Muscle layer of duodenum (tissue), 2 donors: ENCODE measurements around the gene NAPA.

Experiments
- H3K27ac ChIP-seq: one replicate; pipeline ENCODE4 v1.7.0; 2013; ENCODE audit warnings: mild to moderate bottlenecking, low read length
- H3K27me3 ChIP-seq: one replicate; pipeline ENCODE4 v1.7.0; 2013; ENCODE audit warnings: low read depth, mild to moderate bottlenecking, control low read depth, low read length
- H3K36me3 ChIP-seq, 2 donors: one replicate each; pipeline ENCODE4 v1.7.0; 2013; ENCODE audit warnings: low read length in 2 of 2, control low read depth in 1 of 2, mild to moderate bottlenecking in 1 of 2; ENCODE audit not compliant: insufficient read depth in 2 of 2, control insufficient read depth in 1 of 2
- H3K4me1 ChIP-seq, 2 donors: one replicate each; pipeline ENCODE4 v1.7.0; 2013; ENCODE audit warnings: low read length in 2 of 2, mild to moderate bottlenecking in 2 of 2, control low read depth in 1 of 2, moderate library complexity in 1 of 2; ENCODE audit not compliant: insufficient read depth in 2 of 2, control insufficient read depth in 1 of 2
- H3K4me3 ChIP-seq, 2 donors: one replicate each; pipeline ENCODE4 v1.7.0; 2013; ENCODE audit warnings: low read length in 2 of 2, low read depth in 1 of 2, mild to moderate bottlenecking in 1 of 2
- H3K9me3 ChIP-seq, 2 donors: one replicate each; pipeline ENCODE4 v1.7.0; 2013; ENCODE audit warnings: low read length in 2 of 2, control low read depth in 1 of 2, mild to moderate bottlenecking in 1 of 2; ENCODE audit not compliant: control insufficient read depth in 1 of 2
- donor health status: healthy.

The NAPA gene

DNA sequence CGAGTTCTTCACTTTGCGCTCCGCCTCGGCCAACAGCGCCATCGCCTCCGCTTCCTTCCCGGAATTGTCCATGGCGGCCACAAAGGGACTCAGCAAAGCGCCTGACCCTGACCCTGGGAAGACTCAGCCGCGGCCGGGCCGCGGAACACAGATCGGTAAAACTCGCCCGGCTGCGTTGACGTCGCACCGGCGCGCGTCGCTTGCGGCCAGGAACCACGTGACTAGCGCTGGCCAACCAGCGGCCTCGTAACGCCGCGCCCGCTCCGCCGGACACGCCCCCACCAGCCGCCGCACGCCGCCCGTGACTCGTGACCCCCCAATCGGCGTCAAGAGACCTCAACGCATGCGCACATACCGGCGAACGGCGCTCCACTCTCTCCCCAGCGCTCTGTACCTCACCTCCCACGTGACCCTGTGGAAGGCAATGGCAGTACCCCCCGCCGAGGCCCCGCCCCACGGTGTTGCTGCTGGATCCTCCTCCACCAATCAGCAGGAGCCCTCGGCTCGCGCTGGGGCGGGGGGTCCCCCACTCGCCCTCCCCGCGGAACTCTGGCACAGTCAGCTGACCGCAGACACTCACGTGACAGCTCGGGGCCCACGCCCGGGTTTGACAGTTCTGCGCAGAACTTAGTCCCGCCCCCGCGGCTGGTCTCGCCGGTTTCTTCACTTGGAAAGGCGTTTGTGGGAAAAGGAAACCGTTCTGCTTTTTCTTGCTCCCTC lies at the start of gene NAPA:
Gene NAPA (minus strand): TSS at position 195 of the 720 bp plus-strand sequence. CDS start 123 bp downstream, at position 72.
- Histone ChIP-seq H3K4me1 (peaks cover 35 to 43% of the 10 kb centered on the region in 2 donors), H3K27me3 (no peaks in the 10 kb centered on the region), H3K36me3 (peaks cover 3 to 6% of the 10 kb centered on the region in 2 donors), H3K4me3 (peak within 1 kb of the TSS; percentile 94 to 95), H3K9me3 (no peaks in the 10 kb centered on the region), H3K27ac (peak within 1 kb of the TSS; percentile 98)

DNA sequence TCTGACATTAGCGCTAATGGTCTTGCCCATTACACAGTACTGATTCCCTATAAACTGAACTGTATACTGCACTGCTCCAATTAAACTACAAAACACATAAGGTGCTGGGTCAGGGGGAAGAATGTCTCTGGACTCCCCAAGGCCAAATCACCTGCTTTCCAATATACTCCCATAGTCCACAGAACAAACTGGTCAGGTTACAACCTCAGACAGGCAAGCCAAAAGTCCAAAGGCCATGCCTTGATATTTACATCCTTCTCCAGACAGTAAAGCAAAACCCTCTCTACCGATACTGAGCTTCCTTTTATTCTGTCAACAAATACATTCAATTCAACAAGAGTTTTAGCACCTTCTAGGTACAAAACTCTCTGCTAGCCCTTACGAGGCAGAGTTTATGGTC lies 49.2 kb upstream of the NAPA start:
- Histone ChIP-seq H3K36me3 (no peaks in the 10 kb centered on the region), H3K27ac (no peak overlapping the region), H3K9me3 (no peaks in the 10 kb centered on the region), H3K4me1 (no peaks in the 10 kb centered on the region), H3K27me3 (no peaks in the 10 kb centered on the region), H3K4me3 (no peak overlapping the region)

DNA sequence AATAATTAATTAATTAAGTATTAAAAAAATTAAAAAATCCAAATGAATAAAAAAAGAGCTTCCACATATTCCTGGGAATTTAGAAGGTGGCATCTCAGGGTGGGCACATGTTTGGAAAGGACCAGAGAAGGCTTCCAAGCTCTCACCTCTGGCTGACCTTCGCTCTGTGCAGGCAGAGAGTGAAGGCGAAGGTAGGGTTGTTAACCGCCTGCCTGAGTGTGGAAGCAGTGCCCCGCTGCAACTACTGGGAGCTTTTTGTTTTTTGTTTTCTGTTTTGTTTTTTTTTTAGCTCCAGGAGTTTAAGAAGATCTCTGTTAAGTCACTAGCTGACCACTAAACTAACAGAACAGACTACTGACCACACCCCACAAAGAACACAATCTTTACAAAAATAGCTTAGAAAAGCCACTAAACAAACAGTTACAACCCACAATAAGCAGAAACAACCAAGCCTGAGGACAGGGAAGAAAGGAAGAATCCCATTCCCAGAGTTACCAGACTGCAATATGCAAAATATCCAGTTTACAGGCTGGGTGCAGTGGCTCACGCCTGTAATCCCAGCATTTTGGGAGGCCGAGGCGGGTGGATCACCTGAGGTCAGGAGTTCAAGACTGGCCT lies 46.7 kb upstream of the NAPA start:
- H3K9me3 ChIP-seq = no peaks in the 10 kb centered on the region
- H3K4me3 ChIP-seq = no peak overlapping the region
- H3K4me1 ChIP-seq = no peaks in the 10 kb centered on the region

DNA sequence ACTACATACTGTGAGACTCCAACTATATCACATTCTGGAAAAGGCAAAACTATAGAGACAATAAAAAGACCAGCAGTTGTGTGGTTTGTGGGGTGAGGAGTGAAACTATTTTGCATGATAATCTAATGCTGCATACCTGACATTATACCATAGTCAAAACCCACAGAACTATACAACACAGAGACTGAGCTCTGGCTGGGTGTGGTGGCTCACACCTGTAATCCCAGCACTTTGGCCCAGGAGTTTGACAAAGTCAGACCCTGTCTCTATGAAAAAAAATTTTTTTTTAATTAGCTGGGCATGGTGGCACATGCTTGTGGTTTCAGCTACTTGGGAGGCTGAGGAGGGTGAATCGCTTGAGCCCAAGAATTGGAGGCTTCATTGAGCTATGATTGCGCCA lies 46.1 kb upstream of the NAPA start:
- Histone ChIP-seq H3K36me3 (no peaks in the 10 kb centered on the region), H3K4me1 (no peaks in the 10 kb centered on the region), H3K27ac (no peak overlapping the region), H3K27me3 (no peaks in the 10 kb centered on the region), H3K9me3 (no peaks in the 10 kb centered on the region), H3K4me3 (no peak overlapping the region)

More for the DNA sequence above, 46.7 kb upstream of the NAPA start:
- no peaks in the 10 kb centered on the region for H3K36me3 ChIP-seq
- no peak overlapping the region for H3K27ac ChIP-seq
- no peaks in the 10 kb centered on the region for H3K27me3 ChIP-seq

DNA sequence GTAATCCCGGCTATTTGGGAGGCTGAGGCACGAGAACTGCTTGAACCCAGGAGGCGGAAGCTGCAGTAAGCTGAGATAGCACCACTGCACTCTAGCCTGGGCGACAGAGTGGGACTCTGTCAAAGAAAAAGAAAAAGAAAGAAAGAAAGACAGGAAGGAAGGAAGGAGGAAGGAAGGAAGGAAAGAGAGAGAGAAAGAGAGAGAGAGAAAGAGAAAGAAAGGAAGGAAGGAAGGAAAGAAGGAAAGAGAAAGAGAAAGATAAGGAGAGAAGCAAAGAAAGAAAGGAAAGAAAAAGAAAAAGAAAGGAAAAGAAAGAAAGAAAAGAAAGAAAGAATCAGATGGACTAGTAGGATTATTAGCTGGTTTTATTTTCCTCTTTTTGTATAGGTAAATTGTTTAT lies 35.3 kb upstream of the NAPA start:
- Histone ChIP-seq H3K4me3 (no peak overlapping the region), H3K9me3 (no peaks in the 10 kb centered on the region), H3K27ac (no peak overlapping the region), H3K36me3 (no peaks in the 10 kb centered on the region), H3K27me3 (no peaks in the 10 kb centered on the region), H3K4me1 (no peaks in the 10 kb centered on the region)

DNA sequence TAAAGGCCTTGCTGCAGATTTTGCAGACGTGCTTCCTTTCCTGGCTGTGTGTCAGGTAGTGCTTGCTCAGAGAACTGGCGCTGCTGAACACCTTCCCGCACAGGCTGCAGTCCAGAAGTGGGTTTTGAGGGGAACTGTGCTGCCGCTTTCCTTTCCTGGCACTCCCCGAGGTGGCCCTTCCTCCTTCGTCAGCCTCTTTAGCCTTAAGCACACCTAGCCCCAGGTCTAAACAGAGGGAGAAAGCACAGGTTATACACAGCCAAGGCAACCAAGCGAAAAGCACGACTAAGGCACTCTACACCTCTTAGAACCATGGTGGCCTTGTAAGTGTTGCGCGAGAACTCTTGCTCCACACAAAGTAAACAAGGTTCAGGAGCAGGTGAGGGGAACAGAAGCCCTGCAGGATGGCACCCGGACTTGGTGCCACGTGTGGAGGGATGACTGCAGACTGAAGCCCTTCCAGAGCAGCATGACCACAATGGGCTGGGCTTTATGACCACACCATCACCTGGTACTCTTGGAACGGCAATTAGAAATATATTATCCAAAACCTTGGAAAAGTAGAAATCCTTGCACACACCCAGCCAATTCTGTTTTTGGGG lies 34.5 kb upstream of the NAPA start:
- Histone ChIP-seq H3K4me3 (no peak overlapping the region), H3K27ac (no peak overlapping the region), H3K27me3 (peaks cover under 1% of the 10 kb centered on the region), H3K9me3 (no peaks in the 10 kb centered on the region), H3K4me1 (no peaks in the 10 kb centered on the region), H3K36me3 (no peaks in the 10 kb centered on the region)

DNA sequence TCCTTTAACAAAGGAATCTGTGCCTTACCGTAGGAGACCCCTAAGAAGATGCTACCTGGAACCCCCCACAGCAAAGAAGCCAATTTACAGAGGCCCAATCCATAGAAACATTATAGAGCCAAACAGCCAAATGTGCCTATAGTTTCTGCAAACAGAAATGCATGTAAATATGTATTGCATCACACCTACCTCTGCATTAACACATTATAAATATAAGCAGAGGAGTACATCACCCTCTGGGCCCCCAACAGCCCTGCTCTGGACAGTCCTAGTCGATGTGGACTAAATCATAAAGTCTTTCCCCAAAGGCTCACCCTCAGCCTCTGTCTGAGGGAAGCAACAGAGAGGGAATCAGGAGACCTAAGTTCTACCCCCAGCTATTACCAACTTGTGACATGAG lies 32.3 kb upstream of the NAPA start:
- no peak overlapping the region for H3K4me3 ChIP-seq
- peaks cover 4% of the 10 kb centered on the region for H3K27me3 ChIP-seq
- no peaks in the 10 kb centered on the region for H3K36me3 ChIP-seq
- H3K4me1 ChIP-seq = no peaks in the 10 kb centered on the region
- no peaks in the 10 kb centered on the region for H3K9me3 ChIP-seq
- H3K27ac ChIP-seq = no peak overlapping the region

DNA sequence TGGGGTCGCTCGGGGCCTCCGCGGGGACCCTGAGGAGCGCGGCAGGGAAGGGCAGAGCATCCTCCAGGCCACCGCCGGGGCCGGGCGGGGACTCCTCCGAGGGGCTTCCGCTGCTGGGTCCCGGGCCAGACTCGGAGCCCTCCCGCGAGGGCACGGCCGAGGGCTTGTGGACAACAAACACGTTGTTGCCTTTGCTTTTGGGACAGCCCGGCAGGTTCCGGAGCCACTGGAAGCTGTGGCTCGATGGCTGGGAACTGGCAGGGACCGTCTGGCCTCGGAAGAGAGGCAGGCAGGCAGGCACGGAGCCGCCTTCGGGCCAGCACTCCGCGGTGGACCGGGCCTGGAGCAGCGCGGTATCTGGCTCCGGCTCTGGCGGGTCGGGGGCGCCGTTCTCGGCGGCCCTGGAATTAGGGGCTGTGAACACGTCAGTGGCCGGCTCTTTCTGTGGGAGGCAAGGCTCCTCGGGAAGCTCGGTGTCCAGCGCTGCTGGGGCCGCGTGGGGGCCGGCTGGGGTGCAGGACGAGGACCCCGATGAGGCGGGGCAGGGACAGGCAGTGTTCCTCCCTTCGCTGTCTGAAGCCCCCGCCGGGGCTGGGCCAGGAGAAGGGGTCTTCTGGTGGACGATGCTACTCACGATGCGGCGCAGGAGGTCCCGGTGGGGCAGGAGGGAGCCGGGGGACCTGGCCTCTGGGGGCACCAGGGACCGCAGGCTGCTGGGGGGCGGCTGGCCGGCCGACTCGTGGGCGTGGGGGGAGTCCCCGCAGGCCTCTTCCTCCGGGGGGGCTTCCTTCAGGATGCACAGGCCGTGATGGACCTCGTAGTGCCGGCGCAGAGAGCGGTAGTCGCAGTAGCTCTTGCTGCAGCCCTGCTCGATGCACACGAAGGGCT lies 30.4 kb upstream of the NAPA start:
- Histone ChIP-seq H3K27ac (no peak overlapping the region), H3K9me3 (no peaks in the 10 kb centered on the region), H3K4me1 (peaks cover 0 to 1% of the 10 kb centered on the region in 2 donors), H3K4me3 (no peak overlapping the region), H3K36me3 (no peaks in the 10 kb centered on the region), H3K27me3 (peaks cover 4% of the 10 kb centered on the region)

DNA sequence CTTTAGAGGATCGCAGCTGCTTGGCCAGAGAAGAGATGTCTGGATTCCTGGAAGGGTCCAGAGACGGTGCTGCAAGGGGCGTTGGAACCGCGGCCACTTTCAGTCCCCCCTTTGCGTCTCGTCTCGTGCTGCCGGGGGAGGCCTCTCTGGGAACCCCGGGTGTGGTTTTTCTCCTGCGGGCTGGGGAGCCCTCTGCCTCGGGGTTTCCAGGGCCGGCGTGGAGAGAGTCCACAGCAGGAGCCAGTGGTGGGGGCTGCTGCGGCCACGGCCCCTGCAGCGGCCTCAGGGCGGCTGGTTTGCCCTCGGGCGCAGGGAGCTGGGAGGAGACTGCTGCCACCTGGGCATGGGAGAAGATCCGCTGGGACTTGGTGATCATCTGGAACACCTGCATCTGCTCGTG lies 29.6 kb upstream of the NAPA start:
- Histone ChIP-seq H3K9me3 (no peaks in the 10 kb centered on the region), H3K27me3 (peaks cover 4% of the 10 kb centered on the region), H3K4me1 (peaks cover 0 to 8% of the 10 kb centered on the region in 2 donors), H3K4me3 (no peak overlapping the region), H3K36me3 (no peaks in the 10 kb centered on the region), H3K27ac (no peak overlapping the region)

DNA sequence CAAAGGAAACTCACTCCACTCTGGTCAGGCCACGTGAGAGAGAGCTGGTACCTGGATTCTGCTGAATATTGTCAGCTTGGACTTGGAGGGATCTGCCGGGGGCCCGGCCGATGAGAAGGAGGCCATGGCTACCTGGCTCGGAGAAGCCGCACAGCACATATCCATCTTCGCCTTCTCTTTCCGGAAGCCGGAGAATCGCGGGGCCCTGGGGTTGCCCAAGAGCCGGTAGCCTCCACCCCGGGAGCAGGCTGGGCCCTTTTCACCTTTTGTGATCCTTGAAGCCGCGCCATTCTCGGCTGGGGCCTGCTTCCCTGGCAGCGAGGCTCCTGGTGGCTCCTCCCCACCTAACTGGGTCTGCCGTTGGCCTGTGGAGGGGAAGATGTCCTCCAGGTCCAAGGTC lies 29.2 kb upstream of the NAPA start:
- Histone ChIP-seq H3K4me3 (no peak overlapping the region), H3K27ac (no peak overlapping the region), H3K27me3 (peaks cover 4% of the 10 kb centered on the region), H3K4me1 (peaks cover 0 to 8% of the 10 kb centered on the region in 2 donors), H3K36me3 (no peaks in the 10 kb centered on the region), H3K9me3 (no peaks in the 10 kb centered on the region)

DNA sequence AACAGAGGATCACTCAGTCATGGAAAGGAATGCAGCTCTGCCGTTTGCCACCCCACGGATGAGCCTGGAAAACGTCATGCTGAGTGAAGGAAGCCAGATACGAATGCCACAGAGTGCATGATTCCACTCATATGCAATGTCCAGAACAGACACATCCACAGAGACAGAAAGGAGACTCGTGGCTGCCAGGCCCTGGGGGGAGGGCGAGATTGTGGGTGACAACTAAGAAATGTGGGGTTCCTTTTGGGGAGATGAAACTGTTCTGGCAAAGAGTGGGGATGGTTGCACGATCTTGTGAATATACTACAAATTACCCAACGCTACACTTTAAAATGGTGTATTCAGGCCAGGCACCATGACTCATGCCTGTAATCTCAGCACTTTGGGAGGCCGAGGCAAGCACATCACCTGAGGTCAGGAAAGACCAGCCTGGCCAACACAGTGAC lies 27.2 kb upstream of the NAPA start:
- H3K9me3 ChIP-seq = no peaks in the 10 kb centered on the region
- peaks cover 0 to 8% of the 10 kb centered on the region in 2 donors for H3K4me1 ChIP-seq
- peak overlapping the region; percentile 43 for H3K27ac ChIP-seq
- peaks cover 4% of the 10 kb centered on the region for H3K27me3 ChIP-seq
- H3K36me3 ChIP-seq = no peaks in the 10 kb centered on the region
- H3K4me3 ChIP-seq = no peak overlapping the region
